Urinary bladder (tissue), 4 donors: ENCODE data around the gene B4GALNT1. TPM values are rescaled to one million over a fixed set of nuclear protein-coding genes. Genes with fewer than 3 reads are reported as not detected.

Source experiments
- DNase-seq: peaks from one replicate; pipeline ENCODE4 v3.0.0-alpha.2; 2015; ENCODE audit errors: extremely low spot score
- H3K27ac ChIP-seq: one replicate; pipeline ENCODE4 v1.5.1; 2013; ENCODE audit warnings: low read depth, mild to moderate bottlenecking, moderate library complexity
- H3K36me3 ChIP-seq: one replicate; pipeline ENCODE4 v1.6.1; 2013; ENCODE audit warnings: mild to moderate bottlenecking, moderate library complexity; ENCODE audit not compliant: insufficient read depth
- H3K4me1 ChIP-seq: one replicate; pipeline ENCODE4 v1.6.1; 2013; ENCODE audit warnings: mild to moderate bottlenecking, moderate library complexity; ENCODE audit not compliant: insufficient read depth
- H3K4me3 ChIP-seq: one replicate; pipeline ENCODE4 v1.5.1; 2013; ENCODE audit warnings: low read depth, low read length
- WGBS: extraction: QIAGEN DNeasy Blood & Tissue Kit; methylation state at CpG from one replicate; pipeline ENCODE4 v1.1.7; 2013; 5-methylcytosine and 5-hydroxymethylcytosine counted together
- polyA plus RNA-seq: library from polyadenylated mRNA; stranded (reverse); fragments of 200-250 nt; gene quantifications from one replicate; pipeline ENCODE4 v1.2.3, GENCODE V29; 2013
- total RNA-seq: library from RNA; depleted of rRNA; stranded (reverse); fragments of >200 nt; gene quantifications from one replicate; pipeline ENCODE4 v1.2.3, GENCODE V29; 2014
- donor health status: healthy with polysubstance abuse.
- donor health status: healthy.

B4GALNT1 gene
- total and polyA plus RNA-seq, 2 donors = 2.7 to 3.6 TPM

DNA sequence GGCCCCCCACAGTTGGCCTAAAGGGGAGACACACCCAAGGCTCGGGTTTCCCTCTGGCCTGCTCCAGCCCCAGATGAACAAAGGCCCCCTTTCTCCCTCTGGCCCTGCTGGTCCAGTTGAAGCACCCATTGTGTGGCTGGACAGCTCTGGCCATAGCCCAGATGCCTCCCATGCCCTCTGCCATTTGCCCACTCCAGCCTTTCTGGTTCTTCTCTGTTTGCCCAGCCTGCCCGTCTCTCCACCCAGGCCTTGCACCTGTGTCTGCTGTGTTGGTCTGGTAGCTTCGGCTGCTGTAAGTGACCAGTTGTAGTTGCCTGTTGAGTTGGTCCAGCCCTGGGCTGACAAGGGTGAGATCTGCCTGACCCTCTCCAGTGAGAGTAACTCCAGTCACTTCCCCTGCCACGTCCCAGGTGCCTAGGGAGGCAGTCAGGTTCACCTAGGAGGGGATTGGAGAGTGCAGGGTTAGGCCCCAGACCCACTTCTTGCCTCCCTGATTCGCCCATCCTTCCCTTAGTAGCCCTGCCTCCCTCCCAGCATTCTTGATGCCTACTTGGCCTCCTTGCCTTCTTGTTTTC, 3.0 kb downstream of the B4GALNT1 start:
- DNase-seq = no peak
- Histone ChIP-seq H3K4me3 (no peak overlapping the region), H3K27ac (no peak overlapping the region), H3K36me3 (no peaks in the 10 kb centered on the region), H3K4me1 (peaks cover 2% of the 10 kb centered on the region)
- 91% methylated on average over 5 of the region's 5 CpGs for WGBS

DNA sequence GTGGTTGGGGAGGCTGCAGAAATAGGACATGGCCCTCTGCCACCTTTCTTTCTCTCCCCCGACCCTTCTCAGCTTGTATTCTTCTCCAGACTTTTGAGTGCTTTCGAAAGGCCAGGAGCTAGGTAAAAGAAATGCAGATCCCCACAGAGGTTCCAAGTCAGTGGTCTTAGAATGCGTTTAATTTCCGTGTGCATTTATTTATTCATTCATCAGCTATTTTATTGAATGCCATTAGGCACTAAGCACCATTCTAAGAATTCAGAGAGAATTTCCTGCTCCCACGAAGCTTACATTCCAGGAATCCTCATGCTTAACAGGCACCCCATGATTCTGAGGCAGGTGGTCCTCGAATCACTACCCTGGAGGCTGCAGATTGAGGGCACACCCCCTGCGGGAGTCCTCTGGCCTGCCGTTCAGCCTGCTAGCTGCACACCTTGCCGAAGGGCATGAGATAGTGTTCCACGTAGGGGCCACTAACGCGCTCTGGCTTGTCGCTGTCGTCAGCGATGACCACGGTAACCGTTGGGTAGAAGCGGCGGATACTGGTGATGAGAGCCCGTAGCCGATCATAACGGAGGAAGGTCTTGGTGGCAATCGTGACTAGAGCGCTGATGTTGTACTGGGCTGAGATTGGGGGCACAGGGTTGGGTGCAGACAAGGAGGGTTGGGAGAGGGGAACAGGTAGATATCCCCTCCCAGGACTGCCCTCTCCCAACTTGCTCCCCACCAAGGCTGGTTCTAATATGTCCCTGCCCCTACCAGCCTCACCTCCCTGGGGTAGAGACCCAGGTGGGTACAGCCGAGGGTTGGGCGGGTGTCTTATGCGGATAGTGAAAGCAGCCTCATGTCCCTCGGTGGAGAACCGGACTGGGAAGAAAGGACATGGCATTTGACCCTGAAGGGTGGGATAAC, 4.5 kb downstream of the B4GALNT1 start:
- Histone ChIP-seq H3K4me1 (peaks cover 2% of the 10 kb centered on the region), H3K27ac (no peak overlapping the region), H3K4me3 (no peak overlapping the region), H3K36me3 (no peaks in the 10 kb centered on the region)
- WGBS = 70% methylated on average over 29 of the region's 29 CpGs
- DNase-seq = no peak

DNA sequence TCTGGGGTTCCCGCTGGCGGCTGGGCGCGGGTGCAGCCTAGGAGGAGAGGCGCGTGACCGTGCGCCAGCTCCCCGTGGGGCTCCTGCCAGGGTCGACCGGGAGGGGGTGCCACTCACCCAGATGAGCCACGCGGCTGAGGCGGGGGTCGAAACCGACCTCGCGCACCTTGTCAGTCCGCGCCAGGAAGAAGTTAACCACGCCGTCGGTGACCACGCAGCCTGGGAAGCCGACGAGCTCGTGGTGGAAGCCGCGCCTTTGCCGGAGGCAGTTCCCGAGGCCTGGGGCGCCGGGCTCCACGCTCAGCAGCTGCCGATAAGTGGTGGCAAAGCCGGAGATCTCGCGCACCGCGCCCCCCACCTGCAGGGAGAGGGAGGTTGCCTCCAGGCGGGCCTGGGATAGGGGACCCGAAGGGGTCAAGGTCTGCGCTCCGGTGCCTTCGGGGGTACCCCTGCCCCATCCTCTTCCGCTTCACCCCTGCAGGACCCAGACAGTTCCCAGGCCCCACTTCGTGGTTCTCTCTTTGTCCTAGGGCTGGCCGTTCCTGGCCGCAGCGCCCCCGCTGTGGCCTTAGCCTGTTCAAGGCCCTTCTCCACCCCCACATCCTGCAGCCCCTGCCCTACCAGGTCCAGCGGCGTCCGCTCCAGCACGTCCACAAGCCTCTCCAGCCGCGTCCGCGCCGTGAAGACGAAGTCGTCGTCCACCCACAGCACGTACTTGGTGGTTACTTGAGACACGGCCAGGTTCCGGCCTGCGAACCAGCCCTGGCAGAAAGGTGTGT, 5.3 kb downstream of the B4GALNT1 start:
- no peak overlapping the region for H3K4me3 ChIP-seq
- peaks cover 2% of the 10 kb centered on the region for H3K4me1 ChIP-seq
- H3K36me3 ChIP-seq = no peaks in the 10 kb centered on the region
- 27% methylated on average over 67 of the region's 67 CpGs for WGBS
- no peak for DNase-seq
- no peak overlapping the region for H3K27ac ChIP-seq

DNA sequence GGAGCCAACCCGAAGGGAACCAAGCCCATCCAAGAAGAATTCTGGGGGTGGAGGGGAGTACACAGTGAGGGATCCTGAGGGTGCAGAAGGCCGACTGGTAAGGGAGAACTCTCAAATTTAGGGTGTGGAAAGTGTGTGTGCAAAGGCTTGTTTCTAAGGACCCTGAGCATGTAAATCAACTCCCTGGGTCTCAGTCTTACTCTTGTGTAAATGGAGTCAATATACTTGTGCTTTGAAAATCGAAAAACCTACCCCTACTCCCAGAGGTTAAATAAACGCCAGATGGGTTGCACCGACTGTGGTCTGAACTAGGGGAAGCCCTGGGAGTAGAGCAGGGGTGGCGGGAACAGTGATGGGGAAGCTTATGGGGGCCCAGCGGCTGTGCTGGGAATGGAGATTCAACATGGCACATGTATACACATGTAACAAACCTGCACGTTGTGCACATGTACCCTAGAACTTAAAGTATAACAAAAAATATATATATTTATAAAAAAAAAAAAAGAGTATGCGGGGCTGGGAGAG, 6.0 kb downstream of the B4GALNT1 start:
- Histone ChIP-seq H3K4me3 (no peak overlapping the region), H3K36me3 (no peaks in the 10 kb centered on the region), H3K27ac (no peak overlapping the region), H3K4me1 (no peaks in the 10 kb centered on the region)
- DNase-seq = no peak
- 57% methylated on average over 9 of the region's 9 CpGs for WGBS

DNA sequence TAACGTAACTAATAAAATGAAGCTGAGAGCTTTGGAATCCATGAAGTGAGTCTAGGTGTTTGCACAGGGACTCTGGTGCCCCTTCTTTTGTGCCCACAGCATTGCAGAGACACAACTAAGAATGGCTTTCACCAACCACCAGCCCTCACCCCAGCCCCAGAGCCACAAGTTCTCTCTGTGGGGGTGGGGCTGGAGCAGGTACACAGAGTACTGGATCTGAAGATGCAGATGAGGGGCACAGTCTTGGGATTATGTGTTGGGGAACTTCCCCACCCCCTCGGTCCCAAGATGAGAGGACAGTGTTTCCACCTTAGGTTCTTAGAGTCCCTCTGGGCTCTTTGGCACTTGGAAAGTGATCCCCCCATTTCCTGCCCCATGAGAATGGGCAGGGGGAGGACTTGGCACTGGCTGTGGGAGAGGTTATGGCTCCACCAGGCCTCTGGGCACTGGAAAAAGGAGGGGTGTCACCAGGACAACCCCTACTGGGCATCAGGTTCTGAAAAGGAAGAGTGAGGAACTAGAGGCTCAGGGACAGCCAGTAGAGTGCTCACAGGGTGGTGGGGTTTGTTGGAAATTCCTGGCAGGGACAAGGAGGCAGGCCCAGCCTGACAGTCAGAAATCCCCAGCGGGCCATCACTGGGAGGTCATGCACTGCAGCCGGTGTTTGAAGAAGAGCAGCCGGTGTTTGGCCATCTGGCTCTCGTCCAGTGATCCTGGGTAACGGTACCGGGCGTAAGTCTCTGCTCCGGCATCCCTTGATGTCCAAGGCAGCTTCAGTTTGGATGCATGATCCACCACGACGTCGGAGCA, 6.7 kb downstream of the B4GALNT1 start:
- Histone ChIP-seq H3K4me1 (no peaks in the 10 kb centered on the region), H3K27ac (no peak overlapping the region), H3K36me3 (no peaks in the 10 kb centered on the region), H3K4me3 (no peak overlapping the region)
- 36% methylated on average over 13 of the region's 13 CpGs for WGBS
- no peak for DNase-seq

DNA sequence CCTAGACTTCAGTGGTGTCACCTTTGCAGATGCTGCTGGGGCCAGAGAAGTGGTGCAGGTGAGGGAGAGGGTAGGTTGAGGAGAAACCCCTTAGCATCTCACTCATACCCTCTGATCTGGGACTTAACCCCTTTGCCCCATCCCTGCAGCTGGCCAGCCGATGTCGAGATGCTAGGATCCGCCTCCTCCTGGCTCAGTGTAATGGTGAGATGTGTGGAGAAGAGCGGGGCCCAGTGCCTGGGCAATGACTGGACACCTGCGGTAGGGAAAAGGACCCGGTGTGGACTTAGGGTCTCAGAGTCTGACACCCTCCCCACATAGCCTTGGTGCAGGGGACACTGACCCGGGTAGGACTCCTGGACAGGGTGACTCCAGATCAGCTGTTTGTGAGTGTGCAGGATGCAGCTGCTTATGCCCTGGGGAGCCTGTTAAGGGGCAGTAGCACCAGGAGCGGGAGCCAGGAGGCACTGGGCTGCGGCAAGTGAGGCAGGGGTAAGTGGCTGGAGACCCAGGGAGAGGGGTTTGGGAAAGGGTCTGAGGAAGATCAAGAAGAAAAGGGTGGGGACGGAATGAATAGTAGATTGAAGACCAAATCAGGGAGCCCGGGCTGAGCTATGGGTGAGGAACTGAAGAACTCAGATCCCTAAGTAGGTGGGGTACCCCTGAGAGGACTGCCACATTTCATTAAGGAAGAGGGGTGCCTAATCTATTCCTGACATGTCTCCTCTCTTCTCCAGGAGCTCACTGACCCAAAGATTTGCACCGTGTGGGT, 7.6 kb downstream of the B4GALNT1 start:
- DNase-seq = no peak
- WGBS = 80% methylated on average over 12 of the region's 12 CpGs

DNA sequence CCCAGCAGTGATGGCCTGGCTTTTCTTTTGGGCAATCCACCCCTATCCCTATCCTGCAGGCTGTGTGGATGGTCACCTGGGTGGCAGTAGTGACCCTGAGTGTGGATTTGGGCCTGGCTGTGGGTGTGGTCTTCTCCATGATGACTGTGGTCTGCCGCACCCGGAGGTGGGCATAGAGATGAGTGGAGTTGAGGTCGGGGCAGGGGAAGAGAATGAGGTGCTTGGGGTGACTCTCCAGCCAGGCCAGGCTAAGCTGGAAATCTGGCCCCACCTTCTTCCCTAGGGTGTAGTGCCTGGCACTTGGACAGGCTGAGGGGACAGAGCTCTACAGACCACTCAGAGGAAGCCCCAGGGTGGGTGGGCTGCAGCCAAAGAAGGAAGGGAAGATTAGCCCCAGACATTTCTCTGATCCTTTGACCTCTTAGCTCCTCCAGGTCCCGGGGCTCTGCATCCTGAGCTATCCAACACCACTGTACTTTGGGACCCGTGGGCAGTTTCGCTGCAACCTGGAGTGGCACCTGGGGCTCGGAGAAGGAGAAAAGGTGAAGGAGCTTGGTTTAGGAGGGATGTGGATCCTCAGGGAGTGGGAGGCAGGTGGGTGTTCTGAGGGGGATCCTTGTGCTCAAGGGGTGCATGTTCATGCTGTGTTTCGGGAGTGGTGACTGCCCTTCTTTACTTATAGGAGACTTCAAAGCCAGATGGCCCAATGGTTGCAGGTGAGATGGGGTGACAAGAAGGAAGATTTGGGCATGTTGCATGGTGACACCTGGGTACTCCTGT, 8.4 kb downstream of the B4GALNT1 start:
- Histone ChIP-seq H3K4me1 (no peaks in the 10 kb centered on the region), H3K4me3 (no peak overlapping the region), H3K36me3 (no peaks in the 10 kb centered on the region), H3K27ac (no peak overlapping the region)
- DNase-seq = no peak
- 82% methylated on average over 8 of the region's 8 CpGs for WGBS

More for the DNA sequence above, 7.6 kb downstream of the B4GALNT1 start:
- H3K27ac ChIP-seq = no peak overlapping the region
- H3K4me3 ChIP-seq = no peak overlapping the region
- no peaks in the 10 kb centered on the region for H3K36me3 ChIP-seq
- no peaks in the 10 kb centered on the region for H3K4me1 ChIP-seq

DNA sequence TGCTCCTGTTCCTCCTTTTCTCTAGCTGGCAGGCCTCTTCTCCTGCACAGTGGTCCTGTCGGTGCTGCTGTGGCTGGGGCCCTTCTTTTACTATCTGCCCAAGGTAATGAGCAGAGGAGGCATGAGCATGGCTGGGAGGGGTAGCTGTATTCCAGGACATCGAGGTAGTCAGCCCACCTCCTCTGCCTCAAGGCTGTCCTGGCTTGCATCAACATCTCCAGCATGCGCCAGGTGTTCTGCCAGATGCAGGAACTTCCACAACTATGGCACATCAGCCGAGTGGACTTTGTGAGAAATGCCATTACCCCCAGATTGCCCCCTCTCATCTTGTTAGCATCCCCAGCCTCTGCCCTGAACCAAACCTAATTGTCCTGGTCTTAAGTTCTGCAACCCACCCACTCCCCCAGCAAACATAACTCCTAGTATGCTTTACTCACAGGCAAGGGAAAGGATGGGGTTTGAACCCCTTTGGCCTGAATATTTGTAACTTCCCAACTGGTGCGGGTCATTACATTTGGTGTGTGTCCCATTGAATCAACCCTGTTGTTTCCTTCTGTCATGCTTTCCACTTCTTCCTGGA, 9.1 kb downstream of the B4GALNT1 start:
- Histone ChIP-seq H3K36me3 (no peaks in the 10 kb centered on the region), H3K27ac (no peak overlapping the region), H3K4me1 (no peaks in the 10 kb centered on the region), H3K4me3 (no peak overlapping the region)
- no peak for DNase-seq
- WGBS = 68% methylated on average over 5 of the region's 5 CpGs

DNA sequence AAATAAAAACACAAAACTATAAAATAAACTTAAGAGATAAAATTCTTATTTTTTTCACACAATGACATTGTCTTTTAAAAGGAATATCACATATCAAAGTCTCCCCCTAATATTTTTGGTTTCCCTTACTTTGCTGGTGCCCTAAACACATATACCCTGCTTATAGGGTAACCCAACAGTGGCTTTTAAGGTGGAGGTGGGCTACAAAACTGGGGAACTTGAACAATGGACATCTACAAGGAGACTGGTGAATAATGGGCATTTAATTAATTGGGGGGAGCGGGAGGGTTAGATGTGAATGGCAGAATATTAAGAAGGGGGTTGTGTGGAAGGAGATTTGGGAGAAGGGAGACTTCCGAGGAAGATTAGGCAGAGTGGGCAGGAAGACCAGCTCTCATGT, 9.6 kb downstream of the B4GALNT1 start:
- H3K4me1 ChIP-seq = no peaks in the 10 kb centered on the region
- 77% methylated on average over 2 of the region's 2 CpGs for WGBS

DNA sequence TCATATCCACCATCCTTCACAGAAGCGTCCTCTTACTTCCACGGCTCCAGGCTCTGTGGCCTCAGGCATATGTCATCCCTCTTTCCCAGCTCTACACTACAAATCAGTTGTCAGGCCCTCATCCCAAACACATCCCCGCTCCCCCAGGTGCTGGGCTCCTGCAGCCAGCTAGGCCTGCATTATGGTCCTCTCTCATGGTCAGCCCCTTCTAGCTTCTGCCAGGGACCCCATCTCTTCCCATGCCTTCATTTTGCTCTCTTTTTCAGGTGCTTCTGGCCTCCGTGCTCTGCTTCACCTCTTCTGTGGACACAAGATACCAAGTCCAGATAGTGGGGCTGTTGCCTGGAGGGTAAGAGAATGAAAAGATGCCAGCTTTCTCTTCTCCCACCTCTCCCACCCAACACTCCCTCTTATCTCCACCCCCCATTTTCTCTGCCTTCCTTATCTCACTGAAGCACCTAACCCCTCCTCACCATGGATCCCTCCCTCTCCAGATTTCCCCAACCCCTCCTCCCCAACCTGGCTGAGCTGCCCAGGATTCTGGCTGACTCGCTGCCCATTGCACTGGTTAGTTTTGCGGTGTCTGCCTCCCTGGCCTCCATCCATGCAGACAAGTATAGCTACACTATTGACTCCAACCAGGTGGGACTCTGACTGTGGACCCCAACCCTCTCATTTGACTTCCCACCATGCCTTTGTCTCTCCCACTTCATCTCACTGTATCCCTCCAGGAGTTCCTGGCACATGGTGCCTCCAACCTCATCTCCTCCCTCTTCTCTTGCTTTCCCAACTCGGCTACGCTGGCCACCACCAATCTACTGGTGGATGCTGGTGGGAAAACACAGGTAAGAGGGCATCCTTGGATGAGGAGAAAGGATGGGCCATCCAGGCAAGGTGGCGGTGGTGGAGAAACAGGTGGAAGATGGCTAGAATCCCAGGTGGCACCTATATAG, 10.4 kb downstream of the B4GALNT1 start:
- Histone ChIP-seq H3K4me1 (no peaks in the 10 kb centered on the region), H3K4me3 (no peak overlapping the region), H3K27ac (no peak overlapping the region), H3K36me3 (no peaks in the 10 kb centered on the region)
- 82% methylated on average over 9 of the region's 9 CpGs for WGBS
- DNase-seq = no peak

More for the DNA sequence above, 9.6 kb downstream of the B4GALNT1 start:
- DNase-seq = no peak
- Histone ChIP-seq H3K27ac (no peak overlapping the region), H3K4me3 (no peak overlapping the region), H3K36me3 (no peaks in the 10 kb centered on the region)
